ENCODE results near the gene RBBP8. TPM values are rescaled to one million over a fixed set of nuclear protein-coding genes. Genes with fewer than 3 reads are reported as not detected.
"Not testable (repeated sequence)": the region's sequence is repeated elsewhere in the genome, so short reads cannot be mapped to it uniquely, and the experiment has no call there.

The RBBP8 gene
- polyA plus RNA-seq, 1 donor = 10.4 TPM

- no peak for DNase-seq
Observed at GRCh38 chr18:22946217-22946616, 13.1 kb downstream of the RBBP8 start.

- no peak for DNase-seq
Observed at GRCh38 chr18:22946846-22947245, 13.7 kb downstream of the RBBP8 start.

- no peak for DNase-seq
Observed at GRCh38 chr18:22951823-22952222, 18.7 kb downstream of the RBBP8 start.

- DNase-seq = no peak
Observed at GRCh38 chr18:22952525-22952924, 19.4 kb downstream of the RBBP8 start.

GRCh38 chr18:22953982-22954381, 20.9 kb downstream of the RBBP8 start:
- DNase-seq = not testable (repeated sequence)

- no peak for DNase-seq
Observed at GRCh38 chr18:22956226-22956625, 23.1 kb downstream of the RBBP8 start.

DNA sequence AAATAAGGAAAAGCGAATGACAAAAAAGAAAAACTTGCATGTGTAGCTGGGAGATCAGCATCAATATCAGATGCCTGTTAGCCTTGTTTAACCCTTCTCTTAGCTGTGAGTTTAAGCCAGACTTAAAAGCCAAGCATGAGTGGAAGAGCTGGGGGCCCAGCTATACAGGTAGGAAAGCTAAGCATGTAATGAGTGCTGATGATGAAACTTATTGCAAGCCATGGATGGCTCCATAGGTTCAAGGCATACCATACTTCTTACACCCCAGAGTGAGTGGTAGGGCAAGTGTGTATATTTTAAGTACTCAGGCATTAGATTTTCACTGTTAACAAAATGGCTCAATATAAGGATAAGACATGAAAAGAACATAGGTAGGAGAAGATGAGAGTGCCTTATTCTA, 28.0 kb downstream of the RBBP8 start:
- DNase-seq = no peak

DNA sequence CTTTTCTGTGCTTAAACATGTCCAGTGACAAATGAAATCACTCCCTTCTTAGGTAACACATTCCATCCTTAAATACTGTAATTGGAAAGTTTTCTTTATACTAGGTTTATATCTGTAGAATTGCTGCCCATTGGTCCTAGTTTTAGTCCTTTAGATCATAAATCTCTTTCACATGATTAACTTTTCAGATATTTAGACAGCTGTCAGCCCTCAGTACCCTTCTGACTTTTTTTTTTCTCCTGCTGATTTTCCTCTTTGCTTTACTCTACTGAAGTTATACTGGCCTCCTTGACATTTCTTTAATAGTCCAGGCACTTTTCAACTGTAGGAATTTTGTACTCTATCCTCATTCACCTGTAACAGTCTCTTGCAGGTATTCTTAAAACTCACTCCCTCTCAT, 28.9 kb downstream of the RBBP8 start:
- no peak for DNase-seq

- DNase-seq = no peak
Observed at GRCh38 chr18:22964116-22964515, 31.0 kb downstream of the RBBP8 start.

DNA sequence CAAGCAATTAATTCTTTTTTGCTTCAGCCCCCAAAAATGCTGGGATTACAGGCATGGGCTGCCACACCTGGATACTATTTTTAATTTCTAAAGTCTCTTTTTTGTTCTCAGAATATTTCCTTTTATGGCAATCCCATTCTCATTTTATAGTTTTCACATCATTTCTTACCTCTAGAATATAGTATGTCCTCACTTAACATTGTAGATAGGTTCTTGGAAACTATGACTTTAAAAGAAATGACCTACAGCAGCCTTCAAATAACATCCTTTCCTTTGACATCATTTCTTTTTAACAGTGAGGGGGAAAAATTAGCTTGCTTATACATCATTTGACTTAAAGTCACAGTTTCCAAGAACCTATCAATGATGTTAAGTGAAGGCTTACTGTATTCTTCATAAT, 31.6 kb downstream of the RBBP8 start:
- no peak for DNase-seq

- no peak for DNase-seq
Observed at GRCh38 chr18:22971038-22971437, 37.9 kb downstream of the RBBP8 start.

GRCh38 chr18:22974001-22974400, 40.9 kb downstream of the RBBP8 start:
- DNase-seq = no peak

DNA sequence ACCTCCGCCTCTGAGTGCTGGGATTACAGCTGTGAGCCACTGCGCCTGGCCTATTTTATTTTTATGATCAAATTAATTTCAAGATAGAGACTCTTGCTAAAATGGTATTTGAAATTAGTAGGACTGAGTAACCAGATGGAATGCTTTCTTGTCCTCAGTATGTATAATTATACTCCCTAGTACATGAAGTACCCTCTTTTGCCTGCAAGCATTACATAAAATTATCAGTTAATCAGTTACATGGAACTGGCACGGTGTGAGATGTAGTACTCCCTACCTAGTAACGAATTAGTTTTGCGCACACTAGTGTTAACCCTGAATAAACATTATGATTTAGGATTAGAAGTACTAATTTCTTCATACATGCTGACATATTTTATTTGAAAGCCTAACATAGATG, 41.6 kb downstream of the RBBP8 start:
- DNase-seq = no peak

DNA sequence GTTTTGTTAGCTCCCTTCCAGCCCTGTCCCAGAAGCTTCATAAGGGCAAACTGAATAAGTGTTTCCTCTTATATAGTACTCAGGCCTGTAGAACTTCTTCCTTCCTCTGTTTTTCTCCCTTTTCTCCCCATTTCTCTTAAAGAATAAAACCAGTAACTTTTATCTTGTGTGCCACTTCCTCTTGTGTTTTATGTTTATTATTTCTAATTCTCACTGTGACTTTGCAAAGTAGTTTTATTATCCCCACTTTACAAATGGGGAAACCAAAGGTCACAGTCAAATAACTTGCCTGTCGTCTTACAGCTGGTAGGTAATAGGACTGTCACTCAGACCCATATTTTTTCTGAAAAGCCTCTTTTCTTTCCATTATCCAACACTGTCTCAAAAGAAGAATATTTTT, 42.4 kb downstream of the RBBP8 start:
- DNase-seq = no peak

- DNase-seq = no peak
Observed at GRCh38 chr18:22977847-22978701, 44.9 kb downstream of the RBBP8 start.

DNA sequence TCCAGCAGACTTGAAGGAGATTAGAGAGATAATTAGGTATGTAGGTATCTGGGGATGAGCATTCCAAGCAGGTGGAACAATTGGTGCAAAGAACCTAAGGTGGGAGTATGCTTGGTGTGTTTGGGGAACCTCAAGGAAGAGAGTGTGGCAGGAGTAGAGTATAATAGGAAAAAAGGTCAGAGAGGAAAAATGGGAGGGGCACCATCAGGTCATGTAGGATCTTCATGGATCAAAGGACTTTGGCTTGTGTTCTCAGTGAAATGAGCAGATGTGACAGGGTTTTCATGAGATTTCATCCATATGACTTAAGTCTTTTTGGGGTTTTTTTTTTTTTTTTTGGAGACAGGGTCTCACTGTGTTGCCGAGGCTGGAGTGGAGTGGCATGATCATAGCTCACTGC, 47.3 kb downstream of the RBBP8 start:
- DNase-seq = no peak

DNA sequence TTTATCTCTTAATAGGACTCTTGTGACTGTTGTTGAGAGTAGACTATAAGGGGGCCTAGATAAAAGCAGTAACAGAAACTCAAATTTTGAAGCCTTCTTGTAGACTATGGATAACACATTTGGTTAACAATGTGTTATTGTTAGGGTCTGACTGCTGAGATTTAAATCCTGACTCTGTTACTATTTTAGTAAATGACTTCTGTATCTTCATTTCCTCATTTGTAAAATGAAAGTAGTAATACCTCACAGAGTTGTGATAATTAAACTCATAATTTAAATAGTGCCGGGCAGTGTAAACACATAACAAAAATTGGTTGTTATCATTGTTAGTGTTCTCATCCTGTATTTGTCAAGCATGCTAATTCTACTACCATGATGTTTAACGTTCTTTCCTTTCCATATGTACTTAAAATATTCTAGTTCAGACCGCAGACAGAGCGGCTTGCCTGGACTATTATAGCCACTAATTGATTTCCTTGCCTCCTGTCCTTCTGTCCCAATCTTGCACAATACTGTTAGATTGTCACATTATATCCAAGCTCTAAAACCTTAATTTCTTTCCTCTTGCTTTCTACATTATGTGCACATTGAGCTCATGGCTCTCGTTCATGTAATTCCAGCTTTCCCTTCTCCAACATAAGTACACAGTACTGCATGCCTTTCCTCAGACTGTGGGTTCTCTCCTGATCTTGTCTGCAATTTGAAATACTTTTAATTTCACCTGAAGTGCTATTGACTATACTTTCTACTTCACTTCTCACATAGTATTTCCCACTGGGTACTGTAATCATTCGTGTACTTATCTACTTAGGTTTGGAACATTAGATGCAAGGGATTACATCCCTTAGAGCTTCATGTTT, 48.4 kb downstream of the RBBP8 start:
- DNase-seq = no peak

GRCh38 chr18:22983175-22983574, 50.0 kb downstream of the RBBP8 start:
- DNase-seq = peak; percentile 43

GRCh38 chr18:22985250-22985649, 52.1 kb downstream of the RBBP8 start:
- DNase-seq = no peak

DNA sequence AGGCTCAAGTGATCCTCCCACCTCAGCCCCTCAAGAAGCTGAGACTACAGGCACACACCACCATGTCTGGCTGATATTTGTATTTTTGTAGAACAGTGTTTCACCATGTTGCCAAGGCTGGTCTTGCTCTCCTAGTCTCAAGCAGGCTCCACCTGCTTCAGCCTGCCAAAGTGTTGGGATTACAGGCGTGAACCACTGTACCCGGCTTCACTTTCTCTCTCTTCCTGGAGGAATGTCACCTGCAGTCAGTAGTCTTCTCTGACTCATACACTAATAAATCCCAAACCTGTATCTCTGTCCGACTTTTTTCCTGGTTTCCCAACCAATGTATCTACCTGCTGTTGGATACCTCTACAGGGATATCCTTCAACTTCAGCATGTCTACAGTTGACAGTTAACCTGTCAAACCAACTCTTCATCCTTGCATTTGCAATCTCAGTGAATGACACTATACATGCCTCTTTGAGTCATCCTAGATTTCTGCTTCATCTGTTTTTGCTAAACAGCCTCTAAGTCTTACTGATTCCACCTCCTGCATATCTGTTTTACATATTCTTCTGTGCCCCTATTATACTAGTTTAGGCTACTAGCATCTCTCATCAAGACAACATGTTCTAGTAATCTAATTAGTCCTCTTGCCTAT, 54.5 kb downstream of the RBBP8 start:
- no peak for DNase-seq

DNA sequence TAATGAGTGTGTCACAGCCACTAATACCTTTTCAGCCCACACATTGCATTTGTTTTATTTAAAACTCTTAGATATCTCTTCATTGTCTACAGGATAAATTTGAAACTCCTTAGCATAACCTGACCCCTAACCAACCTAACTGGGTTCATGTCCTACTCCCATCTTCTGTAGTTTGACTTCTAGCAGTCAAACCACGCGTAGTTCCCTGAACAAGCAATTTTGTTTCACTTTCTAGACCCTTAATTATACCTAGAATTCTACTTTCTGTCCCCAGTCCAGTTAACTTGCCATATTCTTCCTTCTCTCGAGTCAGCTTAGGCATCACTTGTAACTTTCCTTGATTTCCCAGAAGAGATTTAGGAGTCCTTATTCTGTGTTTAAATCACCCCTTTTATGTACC, 55.1 kb downstream of the RBBP8 start:
- DNase-seq = no peak

- no peak for DNase-seq
Observed at GRCh38 chr18:22998344-22998743, 65.2 kb downstream of the RBBP8 start.

- DNase-seq = no peak
Observed at GRCh38 chr18:22999212-22999611, 66.1 kb downstream of the RBBP8 start.
